Bronchial epithelial cell (primary cell): ENCODE data around the gene SHC3. TPM values are rescaled to one million over a fixed set of nuclear protein-coding genes. Genes with fewer than 3 reads are reported as not detected.

Experiments used
- DNase-seq: peaks from one replicate; pipeline ENCODE4 v3.0.0-alpha.2; 2010; ENCODE audit warnings: low read depth
- FAIRE-seq: peaks from 2 replicates; lab custom pipeline; 2011; peaks lifted over from hg19 to GRCh38; lab: Jason Lieb, UNC
- H3K27me3 ChIP-seq: 2 replicates; pipeline ENCODE4 v1.5.1; 2011; ENCODE audit warnings: low read length; ENCODE audit not compliant: control insufficient read depth, insufficient read depth
- H3K36me3 ChIP-seq: 2 replicates; pipeline ENCODE4 v1.5.1; 2011; ENCODE audit warnings: low read length; ENCODE audit not compliant: control insufficient read depth, insufficient read depth
- H3K4me3 ChIP-seq: 2 replicates; pipeline ENCODE4 v1.5.1; 2011; ENCODE audit warnings: mild to moderate bottlenecking, low read depth, low read length, control low read depth
- total RNA-seq: library from RNA; depleted of rRNA; stranded (reverse); fragments of >200 nt; gene quantifications from 2 replicates; pipeline ENCODE4 v1.2.1, GENCODE V29; 2014
- TF ChIP-seq, protein P1 (sequence below): IDR thresholded peaks from 2 replicates; pipeline ENCODE4 v1.5.1; 2011; ENCODE audit warnings: mild to moderate bottlenecking, moderate library complexity, low read length, control low read depth, inconsistent platforms; ENCODE audit not compliant: insufficient read depth, severe bottlenecking

Gene SHC3
- total RNA-seq, 1 donor from 2014 or later = 0.26 TPM

DNA sequence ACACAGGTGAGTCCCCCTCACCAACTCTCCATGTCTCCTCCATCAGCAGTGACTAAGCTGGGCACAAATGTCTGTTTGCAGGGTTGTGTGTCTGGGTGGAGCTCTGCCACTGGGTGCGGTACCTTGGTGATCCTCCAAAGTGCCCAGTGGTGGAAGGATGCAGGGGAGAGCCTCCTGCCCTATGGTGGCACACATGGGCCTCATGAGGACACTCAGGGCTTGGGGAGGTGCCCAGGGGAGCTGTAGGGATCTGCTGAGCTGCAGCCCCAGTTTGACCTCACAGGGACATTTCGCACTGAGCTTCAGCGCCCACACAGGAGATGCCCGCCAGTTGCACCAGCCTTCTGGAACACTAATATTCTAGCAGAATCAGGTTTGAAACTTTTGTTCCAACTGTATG is 157.9 kb downstream of the SHC3 start:
- Histone ChIP-seq H3K27me3 (no peaks in the 10 kb centered on the region), H3K4me3 (no peak overlapping the region), H3K36me3 (no peaks in the 10 kb centered on the region)
- TF ChIP-seq, protein P1, sequence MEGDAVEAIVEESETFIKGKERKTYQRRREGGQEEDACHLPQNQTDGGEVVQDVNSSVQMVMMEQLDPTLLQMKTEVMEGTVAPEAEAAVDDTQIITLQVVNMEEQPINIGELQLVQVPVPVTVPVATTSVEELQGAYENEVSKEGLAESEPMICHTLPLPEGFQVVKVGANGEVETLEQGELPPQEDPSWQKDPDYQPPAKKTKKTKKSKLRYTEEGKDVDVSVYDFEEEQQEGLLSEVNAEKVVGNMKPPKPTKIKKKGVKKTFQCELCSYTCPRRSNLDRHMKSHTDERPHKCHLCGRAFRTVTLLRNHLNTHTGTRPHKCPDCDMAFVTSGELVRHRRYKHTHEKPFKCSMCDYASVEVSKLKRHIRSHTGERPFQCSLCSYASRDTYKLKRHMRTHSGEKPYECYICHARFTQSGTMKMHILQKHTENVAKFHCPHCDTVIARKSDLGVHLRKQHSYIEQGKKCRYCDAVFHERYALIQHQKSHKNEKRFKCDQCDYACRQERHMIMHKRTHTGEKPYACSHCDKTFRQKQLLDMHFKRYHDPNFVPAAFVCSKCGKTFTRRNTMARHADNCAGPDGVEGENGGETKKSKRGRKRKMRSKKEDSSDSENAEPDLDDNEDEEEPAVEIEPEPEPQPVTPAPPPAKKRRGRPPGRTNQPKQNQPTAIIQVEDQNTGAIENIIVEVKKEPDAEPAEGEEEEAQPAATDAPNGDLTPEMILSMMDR = no peak
- DNase-seq (no peak), FAIRE-seq (no peak)

DNA sequence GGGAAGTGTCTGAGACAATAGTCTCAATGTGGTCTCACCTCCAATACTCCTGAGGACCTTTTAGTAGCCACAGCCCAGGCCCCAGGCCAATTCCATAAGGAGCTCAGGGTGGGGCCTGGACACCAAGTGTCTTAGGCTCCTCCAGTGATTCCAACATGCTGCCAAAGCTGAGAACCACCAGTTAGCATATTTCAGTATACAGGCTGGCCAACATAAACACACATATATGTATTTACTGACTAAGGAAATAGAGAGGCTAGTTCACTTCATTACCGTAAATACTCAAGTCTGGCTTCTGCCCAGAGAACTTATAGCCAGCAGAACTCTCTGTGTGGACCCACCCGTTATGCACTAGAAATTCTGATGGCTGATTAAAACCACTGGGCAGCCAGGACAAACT is 163.3 kb downstream of the SHC3 start:
- no peak for FAIRE-seq
- DNase-seq = no peak
- Histone ChIP-seq H3K36me3 (no peaks in the 10 kb centered on the region), H3K4me3 (no peak overlapping the region), H3K27me3 (no peaks in the 10 kb centered on the region)
- TF ChIP-seq, protein P1 = no peak

DNA sequence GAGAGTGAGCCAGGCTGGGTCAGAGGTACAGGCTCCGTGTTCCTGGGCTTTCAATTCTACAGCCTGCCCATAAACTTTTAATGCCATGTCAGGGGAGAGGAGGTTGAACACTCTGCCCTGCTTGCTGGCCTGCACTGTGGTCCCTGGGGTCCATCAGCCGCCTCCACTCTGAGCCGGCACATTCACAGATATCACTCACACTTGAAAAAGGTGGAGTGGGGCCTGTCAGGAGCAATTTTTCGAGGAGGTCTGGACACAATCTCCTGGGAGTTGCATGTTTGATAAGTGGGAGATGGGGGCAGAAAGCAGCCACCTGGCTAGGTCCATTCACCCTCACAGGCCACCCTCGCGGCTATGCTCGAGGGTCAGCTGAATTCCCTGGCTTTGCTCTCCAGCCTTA is 164.5 kb downstream of the SHC3 start:
- no peak for FAIRE-seq
- TF ChIP-seq, protein P1 = no peak
- no peaks in the 10 kb centered on the region for H3K36me3 ChIP-seq
- no peak for DNase-seq
- no peaks in the 10 kb centered on the region for H3K27me3 ChIP-seq
- no peak overlapping the region for H3K4me3 ChIP-seq

DNA sequence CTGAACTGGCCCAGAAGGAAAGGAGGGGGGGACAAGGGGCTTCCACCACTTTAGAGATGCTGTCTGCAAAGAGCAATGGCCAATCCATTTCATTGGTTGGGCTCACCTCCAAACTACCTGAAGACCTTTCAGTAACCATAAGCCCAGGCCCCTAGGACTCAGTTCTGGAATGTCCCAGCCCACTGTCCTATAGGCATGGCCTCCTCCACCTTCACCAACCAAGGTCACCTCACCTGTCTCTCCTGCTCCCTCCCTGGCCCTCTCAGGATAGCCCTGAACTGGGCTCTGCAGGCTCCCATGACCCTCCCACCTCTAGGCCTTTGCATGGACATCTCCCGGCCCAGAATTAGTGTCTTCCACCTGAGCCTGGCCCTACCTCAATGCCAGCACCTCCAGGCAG is 165.0 kb downstream of the SHC3 start:
- H3K27me3 ChIP-seq = no peaks in the 10 kb centered on the region
- TF ChIP-seq, protein P1 = no peak
- H3K36me3 ChIP-seq = no peaks in the 10 kb centered on the region
- H3K4me3 ChIP-seq = no peak overlapping the region
- no peak for DNase-seq
- FAIRE-seq = no peak

DNA sequence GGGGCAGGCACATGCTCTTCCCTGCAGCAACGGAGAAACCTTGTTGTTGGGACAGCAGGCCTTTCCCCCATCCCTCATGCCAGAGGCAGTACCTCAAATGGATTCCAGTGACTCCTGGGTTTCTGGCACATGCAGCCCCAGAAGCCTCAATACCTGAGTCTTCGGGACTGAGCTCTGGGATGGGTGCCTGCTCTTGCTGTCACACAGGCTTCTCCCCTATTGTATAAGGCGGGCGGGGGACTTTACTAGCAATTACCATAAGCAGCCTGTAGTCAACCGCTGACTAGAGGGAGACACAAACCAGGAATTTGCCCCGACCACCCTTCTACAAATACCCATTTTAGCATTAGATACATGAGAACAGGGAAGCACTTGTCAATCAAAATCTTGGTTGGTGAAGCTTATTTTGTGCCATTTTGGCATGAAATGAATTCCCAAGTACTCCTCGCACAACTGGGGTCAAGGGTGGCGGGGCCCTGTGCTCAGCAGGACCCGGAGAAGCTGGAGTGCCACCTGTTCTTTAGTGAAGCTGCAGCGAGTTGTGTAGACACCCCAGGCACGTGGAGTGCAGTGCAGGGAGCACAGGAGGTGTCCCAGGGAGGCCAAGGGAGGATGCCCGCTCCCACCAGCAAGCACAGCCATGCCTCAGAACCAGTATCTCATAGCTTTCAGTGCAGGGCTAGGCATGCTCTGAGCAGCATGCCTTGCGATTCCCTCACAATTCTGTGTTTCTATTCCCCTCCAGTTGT is 166.2 kb downstream of the SHC3 start:
- FAIRE-seq (no peak), DNase-seq (no peak)
- no peaks in the 10 kb centered on the region for H3K27me3 ChIP-seq
- TF ChIP-seq, protein P1 = no peak
- H3K4me3 ChIP-seq = no peak overlapping the region
- H3K36me3 ChIP-seq = no peaks in the 10 kb centered on the region

DNA sequence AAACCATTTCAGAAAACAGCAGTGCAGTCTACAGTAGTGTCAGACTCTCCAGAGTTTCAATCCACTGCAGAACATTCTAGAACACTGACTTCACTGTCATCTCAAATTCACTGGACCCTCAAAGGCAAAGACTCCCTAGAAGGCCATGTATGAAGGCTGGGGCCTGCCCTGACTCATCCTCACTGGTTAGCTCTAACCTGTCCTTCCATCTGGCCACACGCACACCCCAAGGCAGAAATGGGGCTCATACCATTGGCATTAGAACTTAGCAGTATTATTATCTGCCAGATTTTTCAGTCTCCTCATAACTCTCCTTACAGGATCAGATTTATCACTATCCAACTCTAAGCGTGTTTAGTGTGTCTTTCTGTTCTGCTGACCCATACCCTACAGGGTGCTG is 166.9 kb downstream of the SHC3 start:
- H3K36me3 ChIP-seq = no peaks in the 10 kb centered on the region
- TF ChIP-seq, protein P1 = no peak
- FAIRE-seq = no peak
- H3K27me3 ChIP-seq = no peaks in the 10 kb centered on the region
- no peak overlapping the region for H3K4me3 ChIP-seq
- DNase-seq = no peak
